Eye (tissue), 1 donor: Measurements from ENCODE around the gene C4orf54.

Experiments
- DNase-seq: peaks from one replicate; pipeline ENCODE4 v3.0.0-alpha.2; 2015

C4orf54 gene

GRCh38 chr4:99651811-99652485, 5.7 kb downstream of the C4orf54 start:
- no peak for DNase-seq

- no peak for DNase-seq
Observed at GRCh38 chr4:99651016-99651769, 6.4 kb downstream of the C4orf54 start.

GRCh38 chr4:99649778-99650177, 7.8 kb downstream of the C4orf54 start:
- DNase-seq: no peak

GRCh38 chr4:99649208-99649607, 8.4 kb downstream of the C4orf54 start:
- DNase-seq: no peak

GRCh38 chr4:99648321-99648720, 9.3 kb downstream of the C4orf54 start:
- DNase-seq: peak; percentile 52

GRCh38 chr4:99647071-99647470, 10.6 kb downstream of the C4orf54 start:
- DNase-seq: no peak

- DNase-seq: no peak
Observed at GRCh38 chr4:99645638-99646037, 12.0 kb downstream of the C4orf54 start.

- DNase-seq: no peak
Observed at GRCh38 chr4:99645036-99645435, 12.6 kb downstream of the C4orf54 start.

GRCh38 chr4:99644453-99644852, 13.2 kb downstream of the C4orf54 start:
- DNase-seq: no peak

GRCh38 chr4:99642725-99643489, 14.7 kb downstream of the C4orf54 start:
- DNase-seq: no peak

GRCh38 chr4:99640676-99641075, 17.0 kb downstream of the C4orf54 start:
- DNase-seq: no peak

GRCh38 chr4:99637174-99637573, 20.5 kb downstream of the C4orf54 start:
- DNase-seq: peak; percentile 12

GRCh38 chr4:99636422-99636821, 21.2 kb downstream of the C4orf54 start:
- no peak for DNase-seq

- no peak for DNase-seq
Observed at GRCh38 chr4:99635601-99636000, 22.0 kb downstream of the C4orf54 start.

GRCh38 chr4:99634742-99635360, 22.8 kb downstream of the C4orf54 start:
- no peak for DNase-seq

- DNase-seq: no peak
Observed at GRCh38 chr4:99633772-99634171, 23.9 kb downstream of the C4orf54 start.

- DNase-seq: no peak
Observed at GRCh38 chr4:99630857-99631360, 26.7 kb downstream of the C4orf54 start.

- no peak for DNase-seq
Observed at GRCh38 chr4:99629962-99630554, 27.6 kb downstream of the C4orf54 start.

GRCh38 chr4:99628040-99628439, 29.6 kb downstream of the C4orf54 start:
- DNase-seq: no peak

- no peak for DNase-seq
Observed at GRCh38 chr4:99625369-99625768, 32.3 kb downstream of the C4orf54 start.

- no peak for DNase-seq
Observed at GRCh38 chr4:99624141-99624719, 33.4 kb downstream of the C4orf54 start.

- DNase-seq: no peak
Observed at GRCh38 chr4:99622341-99622740, 35.3 kb downstream of the C4orf54 start.
